ENCODE data around the gene GRID2.

Gene GRID2

DNA sequence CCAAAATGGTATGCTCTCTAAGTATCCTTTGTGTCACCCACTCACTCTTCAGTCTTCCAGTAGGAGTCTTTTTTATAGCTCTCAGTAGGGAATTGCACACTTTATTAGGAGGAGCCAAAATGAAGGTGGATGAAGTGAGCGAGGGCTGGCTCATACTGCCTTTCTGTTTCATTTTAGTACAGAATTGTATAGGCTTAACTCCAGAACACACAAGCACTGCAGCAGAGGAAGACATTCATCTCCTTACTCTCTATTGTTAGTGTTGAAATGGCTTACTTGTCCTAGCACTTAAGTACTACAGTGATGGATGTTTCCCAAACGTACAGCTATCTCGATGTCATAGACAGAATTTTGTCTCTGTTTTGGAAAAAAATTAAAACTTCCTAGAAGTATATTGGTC, 1197.5 kb downstream of the GRID2 start:
- TF ChIP-seq TAF1 (IDR thresholded peaks at IDR 0.05; ENCODE audit: borderline replicate concordance, insufficient read depth, low read length) (no peak), FOXP2 (optimal IDR thresholded peaks at IDR 0.05; ENCODE audit: borderline replicate concordance, extremely low read depth, extremely low read length, insufficient read depth) (no peak), SIN3A (IDR thresholded peaks at IDR 0.05; ENCODE audit: borderline replicate concordance, insufficient read depth, low read length) (no peak)
- TF ChIP-seq, protein P1, sequence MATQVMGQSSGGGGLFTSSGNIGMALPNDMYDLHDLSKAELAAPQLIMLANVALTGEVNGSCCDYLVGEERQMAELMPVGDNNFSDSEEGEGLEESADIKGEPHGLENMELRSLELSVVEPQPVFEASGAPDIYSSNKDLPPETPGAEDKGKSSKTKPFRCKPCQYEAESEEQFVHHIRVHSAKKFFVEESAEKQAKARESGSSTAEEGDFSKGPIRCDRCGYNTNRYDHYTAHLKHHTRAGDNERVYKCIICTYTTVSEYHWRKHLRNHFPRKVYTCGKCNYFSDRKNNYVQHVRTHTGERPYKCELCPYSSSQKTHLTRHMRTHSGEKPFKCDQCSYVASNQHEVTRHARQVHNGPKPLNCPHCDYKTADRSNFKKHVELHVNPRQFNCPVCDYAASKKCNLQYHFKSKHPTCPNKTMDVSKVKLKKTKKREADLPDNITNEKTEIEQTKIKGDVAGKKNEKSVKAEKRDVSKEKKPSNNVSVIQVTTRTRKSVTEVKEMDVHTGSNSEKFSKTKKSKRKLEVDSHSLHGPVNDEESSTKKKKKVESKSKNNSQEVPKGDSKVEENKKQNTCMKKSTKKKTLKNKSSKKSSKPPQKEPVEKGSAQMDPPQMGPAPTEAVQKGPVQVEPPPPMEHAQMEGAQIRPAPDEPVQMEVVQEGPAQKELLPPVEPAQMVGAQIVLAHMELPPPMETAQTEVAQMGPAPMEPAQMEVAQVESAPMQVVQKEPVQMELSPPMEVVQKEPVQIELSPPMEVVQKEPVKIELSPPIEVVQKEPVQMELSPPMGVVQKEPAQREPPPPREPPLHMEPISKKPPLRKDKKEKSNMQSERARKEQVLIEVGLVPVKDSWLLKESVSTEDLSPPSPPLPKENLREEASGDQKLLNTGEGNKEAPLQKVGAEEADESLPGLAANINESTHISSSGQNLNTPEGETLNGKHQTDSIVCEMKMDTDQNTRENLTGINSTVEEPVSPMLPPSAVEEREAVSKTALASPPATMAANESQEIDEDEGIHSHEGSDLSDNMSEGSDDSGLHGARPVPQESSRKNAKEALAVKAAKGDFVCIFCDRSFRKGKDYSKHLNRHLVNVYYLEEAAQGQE (IDR thresholded peaks at IDR 0.05; ENCODE audit: insufficient read depth in 1 of 2, low read depth in 2 of 2, low read length in 2 of 2): no peak

DNA sequence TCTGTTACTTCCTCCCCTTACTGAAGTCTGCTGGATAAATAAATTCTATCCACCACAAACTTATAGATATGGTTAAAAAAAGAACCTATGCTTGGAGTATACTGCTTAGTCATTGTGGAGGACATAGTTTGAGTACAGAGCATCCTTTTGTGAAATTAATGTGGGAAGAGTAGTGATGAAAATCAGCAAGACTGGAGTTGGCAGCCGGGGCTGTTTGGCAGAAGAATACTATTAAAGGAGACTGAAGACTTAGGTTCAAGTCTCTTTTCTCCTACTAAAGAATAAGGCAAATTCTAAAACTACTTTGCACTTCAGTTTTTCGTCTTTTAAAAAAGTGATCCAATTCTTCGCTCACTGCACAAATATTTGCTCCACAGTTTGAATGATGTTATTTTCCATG, 1198.2 kb downstream of the GRID2 start:
- no peak for TF ChIP-seq TAF1 (IDR thresholded peaks at IDR 0.05; ENCODE audit: borderline replicate concordance, insufficient read depth, low read length)
- TF ChIP-seq POLR2AphosphoS5 (IDR thresholded peaks at IDR 0.05; ENCODE audit: low read depth, low read length): no peak
- no peak for TF ChIP-seq SIN3A (IDR thresholded peaks at IDR 0.05; ENCODE audit: borderline replicate concordance, insufficient read depth, low read length)
- TF ChIP-seq, protein P1 (IDR thresholded peaks at IDR 0.05; ENCODE audit: insufficient read depth in 1 of 2, low read depth in 2 of 2, low read length in 2 of 2): no peak
- TF ChIP-seq FOXP2 (optimal IDR thresholded peaks at IDR 0.05; ENCODE audit: borderline replicate concordance, extremely low read depth, extremely low read length, insufficient read depth): no peak

- no peak for TF ChIP-seq FOXP2 (optimal IDR thresholded peaks at IDR 0.05; ENCODE audit: borderline replicate concordance, extremely low read depth, extremely low read length, insufficient read depth)
- TF ChIP-seq, protein P1 (IDR thresholded peaks at IDR 0.05; ENCODE audit: insufficient read depth in 1 of 2, low read depth in 2 of 2, low read length in 2 of 2): no peak
- TF ChIP-seq POLR2AphosphoS5 (IDR thresholded peaks at IDR 0.05; ENCODE audit: low read depth, low read length): no peak
- no peak for TF ChIP-seq TAF1 (IDR thresholded peaks at IDR 0.05; ENCODE audit: borderline replicate concordance, insufficient read depth, low read length)
- no peak for TF ChIP-seq SIN3A (IDR thresholded peaks at IDR 0.05; ENCODE audit: borderline replicate concordance, insufficient read depth, low read length)
Observed at GRCh38 chr4:93502991-93503390, 1199.2 kb downstream of the GRID2 start.

DNA sequence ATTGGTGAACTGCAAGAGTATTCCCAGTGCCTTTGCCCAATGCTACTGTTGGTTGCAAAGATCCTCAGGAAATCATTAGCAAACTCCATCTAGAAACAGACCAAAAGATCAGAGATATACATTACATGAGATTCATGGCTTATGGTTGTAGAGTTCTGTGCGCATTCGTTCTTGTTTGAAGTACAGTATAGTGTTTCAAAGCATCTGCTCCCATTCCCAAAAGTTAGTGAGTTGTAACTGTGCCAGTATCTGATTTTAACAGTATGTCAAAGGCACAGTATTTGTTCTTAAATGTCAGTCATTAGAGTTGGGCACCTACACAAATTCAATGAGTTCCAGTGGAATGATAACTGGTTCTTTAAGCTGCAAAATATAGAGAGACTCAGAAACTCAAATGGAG, 1210.1 kb downstream of the GRID2 start:
- TF ChIP-seq, protein P1 (IDR thresholded peaks at IDR 0.05; ENCODE audit: insufficient read depth in 1 of 2, low read depth in 2 of 2, low read length in 2 of 2): no peak
- TF ChIP-seq SIN3A (IDR thresholded peaks at IDR 0.05; ENCODE audit: borderline replicate concordance, insufficient read depth, low read length) (no peak), TAF1 (IDR thresholded peaks at IDR 0.05; ENCODE audit: borderline replicate concordance, insufficient read depth, low read length) (no peak), POLR2AphosphoS5 (IDR thresholded peaks at IDR 0.05; ENCODE audit: low read depth, low read length) (no peak), FOXP2 (optimal IDR thresholded peaks at IDR 0.05; ENCODE audit: borderline replicate concordance, extremely low read depth, extremely low read length, insufficient read depth) (no peak)

GRCh38 chr4:93515208-93515607, 1211.4 kb downstream of the GRID2 start:
- TF ChIP-seq, protein P1 (IDR thresholded peaks at IDR 0.05; ENCODE audit: insufficient read depth in 1 of 2, low read depth in 2 of 2, low read length in 2 of 2): 0 out of 4 replicates have a peak, but pooled peaks of 1 of the 2 experiments have one; percentile 26
- TF ChIP-seq POLR2AphosphoS5 (IDR thresholded peaks at IDR 0.05; ENCODE audit: low read depth, low read length): no peak
